ENCODE data around the gene RASAL2.

DNA sequence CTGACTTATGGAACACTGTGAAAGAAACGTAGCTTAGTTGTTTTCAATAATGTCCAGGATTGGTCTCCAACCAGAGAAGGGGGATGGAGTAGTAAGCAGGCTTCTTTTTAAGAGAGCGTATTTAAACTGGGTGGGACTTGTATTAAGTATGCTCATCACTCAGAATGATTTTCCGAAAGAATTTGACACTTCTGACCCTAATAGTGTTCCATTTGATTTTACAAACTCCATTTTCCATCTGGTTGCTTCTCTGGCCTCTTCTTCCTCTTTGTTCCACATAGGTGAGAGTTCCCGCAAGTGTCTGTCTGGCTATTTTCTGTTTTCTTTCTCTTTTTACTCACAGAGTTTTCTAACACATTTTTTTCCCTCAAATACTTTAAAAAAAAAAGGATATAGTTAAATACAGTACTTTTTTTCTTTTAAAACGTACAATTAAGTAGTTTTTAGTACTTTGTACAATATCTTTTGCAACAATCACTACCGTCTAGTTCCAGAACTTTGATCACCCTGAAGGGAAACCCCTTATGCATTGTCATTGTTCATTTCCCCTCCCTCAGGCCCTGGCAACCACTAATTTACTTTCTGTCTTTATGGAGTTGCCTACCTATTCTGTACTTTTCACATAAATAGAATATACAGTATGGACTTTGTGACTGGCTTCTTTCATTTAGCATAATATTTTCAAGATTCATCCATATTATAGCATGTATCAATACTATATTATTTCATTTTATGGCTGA, 67.0 kb downstream of the RASAL2 start:
- TF ChIP-seq EZH2 (IDR thresholded peaks at IDR 0.05; ENCODE audit: borderline replicate concordance, low read length) (no peak), CTCF (conservative IDR thresholded peaks at IDR 0.05 in 1 of 2, IDR thresholded peaks at IDR 0.05 in 1 of 2; ENCODE audit: extremely low read depth in 1 of 2, insufficient read depth in 1 of 2, low read depth in 1 of 2, low read length in 2 of 2) (no peak)

Data from mammary epithelial cell (primary cell).